Left lung (tissue), 10 donors: Measurements from ENCODE around the gene LRRC28. TPM values are rescaled to one million over a fixed set of nuclear protein-coding genes. Genes with fewer than 3 reads are reported as not detected.

Source experiments
- ATAC-seq: fragments of 200-7000 bp; cut with Tn5 transposase; one replicate; pipeline ENCODE4 v1.9.1; 2020; ENCODE audit warnings: moderate library complexity
- DNase-seq, 4 donors: peaks; one replicate each; pipeline ENCODE4 v3.0.0-alpha.2; 2013 to 2020
- H3K27ac ChIP-seq, 2 donors: fragments of 200-600 bp; sonication (generic) in 1 of 2; one replicate each; pipeline versions ENCODE4 v1.5.0 to v1.8.0; 2020 to 2021
- H3K27me3 ChIP-seq, 2 donors: fragments of 200-600 bp; sonication (generic) in 1 of 2; one replicate each; pipeline versions ENCODE4 v1.5.0 to v1.8.0; 2020 to 2021
- H3K36me3 ChIP-seq, 2 donors: fragments of 200-600 bp; sonication (generic) in 1 of 2; one replicate each; pipeline versions ENCODE4 v1.5.0 to v1.8.0; 2020 to 2021
- H3K4me1 ChIP-seq, 2 donors: fragments of 200-600 bp; one replicate each; pipeline ENCODE4 v1.8.0; 2021
- H3K4me3 ChIP-seq, 2 donors: fragments of 200-600 bp; sonication (generic) in 1 of 2; one replicate each; pipeline versions ENCODE4 v1.5.0 to v1.8.0; 2020 to 2021; ENCODE audit warnings: mild to moderate bottlenecking in 1 of 2
- H3K9me3 ChIP-seq, 2 donors: fragments of 200-600 bp; sonication (generic) in 1 of 2; one replicate each; pipeline versions ENCODE4 v1.5.0 to v1.8.0; 2020 to 2021
- CTCF ChIP-seq, 2 donors: fragments of 200-600 bp; sonication (generic) in 1 of 2; IDR thresholded peaks; one replicate each; pipeline versions ENCODE4 v1.5.0 to v1.8.0; 2021; ENCODE audit warnings: antibody characterized with exemption in 2 of 2
- intact Hi-C, 2 donors: fragments of 100-400 bp; cut with DNase I; formaldehyde crosslinking; loops; one replicate each; pipeline versions ENCODE4 v1.11.2 to v1.14.2; 2022
- polyA plus RNA-seq, 6 donors: library from polyadenylated mRNA; unstranded; fragments of 120-200 nt; gene quantifications; one replicate each; pipeline ENCODE4 v1.2.1, GENCODE V29; 2013; ENCODE audit not compliant: insufficient read length in 6 of 6
- total RNA-seq, 2 donors: library from RNA; stranded (reverse); fragmentation: NEBNext Ultra II Directional; extraction: Animal tissue kit (Norgen Biotek cat#: 25700); gene quantifications; one replicate each; pipeline ENCODE4 v1.2.1, GENCODE V29; 2021
- donor health status: DM: no; HTN: yes; CAD: no.
- donor health status: DM: no; HTN: no; CAD: no.

LRRC28 gene
- total and polyA plus RNA-seq, 8 donors: 14.9 to 29.7 (median 25.0) TPM

- ATAC-seq (no peak), DNase-seq (peak in 1 of 4 donors; percentile 31)
- peaks cover 0 to 10% of the 10 kb centered on the region in 2 donors for H3K27me3 ChIP-seq
- TF ChIP-seq CTCF (IDR thresholded peaks at IDR 0.05): no peak
- H3K4me3 ChIP-seq: no peak overlapping the region
- no peaks in the 10 kb centered on the region for H3K36me3 ChIP-seq
- H3K4me1 ChIP-seq: peaks cover 16 to 42% of the 10 kb centered on the region in 2 donors
- H3K27ac ChIP-seq: peak overlapping the region in 1 of 2 donors; percentile 63
- H3K9me3 ChIP-seq: no peaks in the 10 kb centered on the region
- intact Hi-C loops: no loop called here
These were observed 183.3 kb downstream of the LRRC28 start for GRCh38 chr15:99434506-99435112.

GRCh38 chr15:99435113-99435695 is 183.9 kb downstream of the LRRC28 start:
- Histone ChIP-seq H3K4me1 (peaks cover 16 to 42% of the 10 kb centered on the region in 2 donors), H3K27me3 (peaks cover 0 to 10% of the 10 kb centered on the region in 2 donors), H3K4me3 (no peak overlapping the region), H3K27ac (peak overlapping the region in 1 of 2 donors; percentile 39), H3K36me3 (no peaks in the 10 kb centered on the region), H3K9me3 (no peaks in the 10 kb centered on the region)
- ATAC-seq (peak; percentile 83), DNase-seq (peak in 2 of 4 donors; percentile 50 to 82)
- intact Hi-C loops: no loop called here
- no peak for TF ChIP-seq CTCF (IDR thresholded peaks at IDR 0.05)

GRCh38 chr15:99435877-99436541 is 184.7 kb downstream of the LRRC28 start:
- no peak overlapping the region for H3K4me3 ChIP-seq
- intact Hi-C loops: no loop called here
- H3K9me3 ChIP-seq: no peaks in the 10 kb centered on the region
- H3K36me3 ChIP-seq: no peaks in the 10 kb centered on the region
- DNase-seq: peak in 1 of 4 donors; percentile 27
- H3K4me1 ChIP-seq: peaks cover 16 to 42% of the 10 kb centered on the region in 2 donors
- H3K27me3 ChIP-seq: peaks cover 0 to 10% of the 10 kb centered on the region in 2 donors
- peak overlapping the region in 1 of 2 donors; percentile 39 for H3K27ac ChIP-seq
- no peak for TF ChIP-seq CTCF (IDR thresholded peaks at IDR 0.05)
- ATAC-seq: no peak

GRCh38 chr15:99436542-99437314 is 185.4 kb downstream of the LRRC28 start:
- DNase-seq (peak in 1 of 4 donors; percentile 19), ATAC-seq (no peak)
- Histone ChIP-seq H3K4me1 (peaks cover 18 to 44% of the 10 kb centered on the region in 2 donors), H3K36me3 (no peaks in the 10 kb centered on the region), H3K9me3 (no peaks in the 10 kb centered on the region), H3K27me3 (peaks cover 0 to 10% of the 10 kb centered on the region in 2 donors), H3K27ac (no peak overlapping the region), H3K4me3 (no peak overlapping the region)
- TF ChIP-seq CTCF (IDR thresholded peaks at IDR 0.05): no peak
- intact Hi-C loops: no loop called here
